Measurements from ENCODE around the gene AQP12B. TPM values are rescaled to one million over a fixed set of nuclear protein-coding genes. Genes with fewer than 3 reads are reported as not detected.

Gene AQP12B
- total and polyA plus RNA-seq, 9 of the 15 experiments (the other 6 are each of a cell fraction or from before 2014, with no cell fraction given): not detected

DNA sequence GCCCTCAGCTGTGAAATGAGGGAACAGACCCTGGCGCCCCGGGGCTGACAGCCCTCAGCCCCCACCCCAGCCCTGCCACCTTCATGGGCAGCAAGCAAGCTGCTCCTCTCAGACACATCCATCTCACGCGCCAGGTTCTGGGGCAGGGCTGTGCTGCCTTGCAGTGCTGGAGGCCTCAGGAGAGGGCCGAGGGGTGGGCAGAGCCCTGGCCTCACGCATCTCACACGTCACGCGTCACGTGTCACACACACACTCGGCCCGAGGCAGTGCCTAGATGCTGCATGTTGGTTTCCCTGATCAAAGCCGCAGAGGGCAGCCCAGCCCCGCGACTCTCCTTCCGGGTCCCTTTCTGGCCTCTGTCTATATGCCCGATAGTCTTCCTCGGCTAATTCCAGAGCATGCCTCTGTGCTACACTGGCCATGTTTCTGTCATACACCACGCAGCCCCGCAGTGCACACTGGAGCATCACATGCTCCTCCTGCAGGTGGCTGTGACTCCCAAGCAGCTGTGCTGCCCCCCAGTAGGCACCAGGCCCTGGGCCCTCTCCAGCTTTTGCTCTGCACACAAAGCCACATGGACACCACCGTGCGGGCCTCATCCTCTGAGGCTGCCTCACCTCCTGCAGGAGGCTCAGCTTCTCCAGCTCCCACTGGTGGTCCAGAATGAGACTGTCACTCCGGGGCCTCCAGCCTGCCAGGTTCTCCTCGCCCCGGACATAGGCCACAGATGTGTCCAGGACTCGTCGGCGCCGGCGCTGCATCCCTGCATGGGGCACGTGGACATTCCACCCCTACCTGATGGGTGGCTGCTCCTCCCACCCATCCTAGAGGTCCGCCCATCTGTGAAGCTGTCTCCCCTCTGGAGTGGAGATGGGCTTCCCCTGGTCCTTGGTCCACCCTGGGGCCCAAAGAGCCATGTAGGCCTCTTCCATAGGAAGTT, 40.4 kb upstream of the AQP12B start (continued):
- TF ChIP-seq DPF2 (IDR thresholded peaks at IDR 0.05) (no peak), KDM5B (IDR thresholded peaks at IDR 0.05; ENCODE audit: insufficient replicate concordance, low read depth, low read length) (no peak), EWSR1 (IDR thresholded peaks at IDR 0.05; ENCODE audit: borderline replicate concordance, low read depth, partially characterized antibody) (no peak), NCOA2 (IDR thresholded peaks at IDR 0.05; ENCODE audit: partially characterized antibody in 2 of 2) (no peak), ZFP30 (CRISPR knock-in tag; IDR thresholded peaks at IDR 0.05; ENCODE audit: borderline replicate concordance) (no peak), BHLHE40 (IDR thresholded peaks at IDR 0.05; ENCODE audit: low read length) (no peak), RBM22 (IDR thresholded peaks at IDR 0.05; ENCODE audit: low read depth, low read length, poor library complexity, severe bottlenecking) (no peak), ZFPM2 (CRISPR knock-in tag; IDR thresholded peaks at IDR 0.05) (no peak), ZKSCAN1 (IDR thresholded peaks at IDR 0.05; ENCODE audit: low read depth, low read length) (no peak), ZNF431 (CRISPR knock-in tag; IDR thresholded peaks at IDR 0.05) (no peak), ASH1L (IDR thresholded peaks at IDR 0.05; ENCODE audit: borderline replicate concordance, low read depth, partially characterized antibody) (no peak), XRCC3 (IDR thresholded peaks at IDR 0.05) (no peak), ZNF12 (CRISPR knock-in tag; IDR thresholded peaks at IDR 0.05) (no peak), E2F3 (CRISPR knock-in tag; IDR thresholded peaks at IDR 0.05) (no peak), KDM4B (IDR thresholded peaks at IDR 0.05; ENCODE audit: borderline replicate concordance in 2 of 2, low read depth in 1 of 2) (no peak)
- TF ChIP-seq, protein P1, sequence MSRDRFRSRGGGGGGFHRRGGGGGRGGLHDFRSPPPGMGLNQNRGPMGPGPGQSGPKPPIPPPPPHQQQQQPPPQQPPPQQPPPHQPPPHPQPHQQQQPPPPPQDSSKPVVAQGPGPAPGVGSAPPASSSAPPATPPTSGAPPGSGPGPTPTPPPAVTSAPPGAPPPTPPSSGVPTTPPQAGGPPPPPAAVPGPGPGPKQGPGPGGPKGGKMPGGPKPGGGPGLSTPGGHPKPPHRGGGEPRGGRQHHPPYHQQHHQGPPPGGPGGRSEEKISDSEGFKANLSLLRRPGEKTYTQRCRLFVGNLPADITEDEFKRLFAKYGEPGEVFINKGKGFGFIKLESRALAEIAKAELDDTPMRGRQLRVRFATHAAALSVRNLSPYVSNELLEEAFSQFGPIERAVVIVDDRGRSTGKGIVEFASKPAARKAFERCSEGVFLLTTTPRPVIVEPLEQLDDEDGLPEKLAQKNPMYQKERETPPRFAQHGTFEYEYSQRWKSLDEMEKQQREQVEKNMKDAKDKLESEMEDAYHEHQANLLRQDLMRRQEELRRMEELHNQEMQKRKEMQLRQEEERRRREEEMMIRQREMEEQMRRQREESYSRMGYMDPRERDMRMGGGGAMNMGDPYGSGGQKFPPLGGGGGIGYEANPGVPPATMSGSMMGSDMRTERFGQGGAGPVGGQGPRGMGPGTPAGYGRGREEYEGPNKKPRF (IDR thresholded peaks at IDR 0.05; ENCODE audit: low read depth, low read length): no peak
- TF ChIP-seq, protein P2, sequence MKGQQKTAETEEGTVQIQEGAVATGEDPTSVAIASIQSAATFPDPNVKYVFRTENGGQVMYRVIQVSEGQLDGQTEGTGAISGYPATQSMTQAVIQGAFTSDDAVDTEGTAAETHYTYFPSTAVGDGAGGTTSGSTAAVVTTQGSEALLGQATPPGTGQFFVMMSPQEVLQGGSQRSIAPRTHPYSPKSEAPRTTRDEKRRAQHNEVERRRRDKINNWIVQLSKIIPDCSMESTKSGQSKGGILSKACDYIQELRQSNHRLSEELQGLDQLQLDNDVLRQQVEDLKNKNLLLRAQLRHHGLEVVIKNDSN (CRISPR knock-in tag; IDR thresholded peaks at IDR 0.05): peak; percentile 81
- TF ChIP-seq, protein P3, sequence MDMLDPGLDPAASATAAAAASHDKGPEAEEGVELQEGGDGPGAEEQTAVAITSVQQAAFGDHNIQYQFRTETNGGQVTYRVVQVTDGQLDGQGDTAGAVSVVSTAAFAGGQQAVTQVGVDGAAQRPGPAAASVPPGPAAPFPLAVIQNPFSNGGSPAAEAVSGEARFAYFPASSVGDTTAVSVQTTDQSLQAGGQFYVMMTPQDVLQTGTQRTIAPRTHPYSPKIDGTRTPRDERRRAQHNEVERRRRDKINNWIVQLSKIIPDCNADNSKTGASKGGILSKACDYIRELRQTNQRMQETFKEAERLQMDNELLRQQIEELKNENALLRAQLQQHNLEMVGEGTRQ (CRISPR knock-in tag; IDR thresholded peaks at IDR 0.05): peak; percentile 65
- TF ChIP-seq, protein P4, sequence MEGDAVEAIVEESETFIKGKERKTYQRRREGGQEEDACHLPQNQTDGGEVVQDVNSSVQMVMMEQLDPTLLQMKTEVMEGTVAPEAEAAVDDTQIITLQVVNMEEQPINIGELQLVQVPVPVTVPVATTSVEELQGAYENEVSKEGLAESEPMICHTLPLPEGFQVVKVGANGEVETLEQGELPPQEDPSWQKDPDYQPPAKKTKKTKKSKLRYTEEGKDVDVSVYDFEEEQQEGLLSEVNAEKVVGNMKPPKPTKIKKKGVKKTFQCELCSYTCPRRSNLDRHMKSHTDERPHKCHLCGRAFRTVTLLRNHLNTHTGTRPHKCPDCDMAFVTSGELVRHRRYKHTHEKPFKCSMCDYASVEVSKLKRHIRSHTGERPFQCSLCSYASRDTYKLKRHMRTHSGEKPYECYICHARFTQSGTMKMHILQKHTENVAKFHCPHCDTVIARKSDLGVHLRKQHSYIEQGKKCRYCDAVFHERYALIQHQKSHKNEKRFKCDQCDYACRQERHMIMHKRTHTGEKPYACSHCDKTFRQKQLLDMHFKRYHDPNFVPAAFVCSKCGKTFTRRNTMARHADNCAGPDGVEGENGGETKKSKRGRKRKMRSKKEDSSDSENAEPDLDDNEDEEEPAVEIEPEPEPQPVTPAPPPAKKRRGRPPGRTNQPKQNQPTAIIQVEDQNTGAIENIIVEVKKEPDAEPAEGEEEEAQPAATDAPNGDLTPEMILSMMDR (IDR thresholded peaks at IDR 0.05 in 2 of 3, conservative IDR thresholded peaks at IDR 0.05 in 1 of 3; ENCODE audit: insufficient read depth in 2 of 3, low read depth in 1 of 3, low read length in 3 of 3): peak in 2 of 3 experiments; percentile 14 to 20; a peak in 1 of 6 replicates
- TF ChIP-seq, protein P5, sequence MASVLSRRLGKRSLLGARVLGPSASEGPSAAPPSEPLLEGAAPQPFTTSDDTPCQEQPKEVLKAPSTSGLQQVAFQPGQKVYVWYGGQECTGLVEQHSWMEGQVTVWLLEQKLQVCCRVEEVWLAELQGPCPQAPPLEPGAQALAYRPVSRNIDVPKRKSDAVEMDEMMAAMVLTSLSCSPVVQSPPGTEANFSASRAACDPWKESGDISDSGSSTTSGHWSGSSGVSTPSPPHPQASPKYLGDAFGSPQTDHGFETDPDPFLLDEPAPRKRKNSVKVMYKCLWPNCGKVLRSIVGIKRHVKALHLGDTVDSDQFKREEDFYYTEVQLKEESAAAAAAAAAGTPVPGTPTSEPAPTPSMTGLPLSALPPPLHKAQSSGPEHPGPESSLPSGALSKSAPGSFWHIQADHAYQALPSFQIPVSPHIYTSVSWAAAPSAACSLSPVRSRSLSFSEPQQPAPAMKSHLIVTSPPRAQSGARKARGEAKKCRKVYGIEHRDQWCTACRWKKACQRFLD (CRISPR knock-in tag; IDR thresholded peaks at IDR 0.05): no peak
